T47D (cell line): ENCODE results near the gene SEPHS2.
A peak's percentile ranks its signal among the peaks of the same experiment; 100 is the strongest.

ENCODE experiments used
- DNase-seq, 2 experiments: peaks; one replicate each; pipeline versions ENCODE4 v3.0.0 to v3.0.0-alpha.2; 2011 to 2012; ENCODE audit warnings: low read depth in 1 of 2, low spot score in 1 of 2
- JUND ChIP-seq: IDR thresholded peaks from 2 replicates; pipeline ENCODE4 v1.6.1; 2012; ENCODE audit warnings: low read depth
- in situ Hi-C: cut with HindIII; loops from 2 replicates; pipeline ENCODE4 v1.10.0; 2016; ENCODE audit warnings: low sequenced_read_pairs, low pct_unique_long_range_greater_than_20kb

Gene SEPHS2

GRCh38 chr16:30416624-30417528, 28.8 kb downstream of the SEPHS2 start:
- TF ChIP-seq JUND, result no peak
- no peak for DNase-seq
- in situ Hi-C loops, result no loop called here

- in situ Hi-C loops, result no loop called here
- no peak for TF ChIP-seq JUND
- DNase-seq, result no peak
These were observed 29.5 kb downstream of the SEPHS2 start for GRCh38 chr16:30416047-30416603.

GRCh38 chr16:30414159-30414558, 31.5 kb downstream of the SEPHS2 start:
- in situ Hi-C loops, result no loop called here
- no peak for DNase-seq
- no peak for TF ChIP-seq JUND

- TF ChIP-seq JUND, result no peak
- in situ Hi-C loops, result no loop called here
- DNase-seq, result no peak
These were observed 32.4 kb downstream of the SEPHS2 start for GRCh38 chr16:30413112-30413806.

- in situ Hi-C loops, result no loop called here
- no peak for TF ChIP-seq JUND
- DNase-seq, result peak; percentile 77 to 88
These were observed 36.3 kb downstream of the SEPHS2 start for GRCh38 chr16:30409125-30410060.

GRCh38 chr16:30407804-30408534, 37.7 kb downstream of the SEPHS2 start:
- in situ Hi-C loops, result no loop called here
- no peak for DNase-seq
- no peak for TF ChIP-seq JUND

GRCh38 chr16:30407102-30407803, 38.4 kb downstream of the SEPHS2 start, which contains the start of gene ZNF771:
Gene ZNF771 (plus strand): TSS chr16:30407606. CDS start chr16:30408054, 448 bp downstream.
- peak; percentile 81 to 95 for DNase-seq
- in situ Hi-C loops, result no loop called here
- no peak for TF ChIP-seq JUND

- no peak for TF ChIP-seq JUND
- no peak for DNase-seq
- in situ Hi-C loops, result no loop called here
These were observed 38.9 kb downstream of the SEPHS2 start for GRCh38 chr16:30406795-30407101.

- no peak for TF ChIP-seq JUND
- peak in 1 of 2 experiments; percentile 42 for DNase-seq
- in situ Hi-C loops, result no loop called here
These were observed 43.8 kb downstream of the SEPHS2 start for GRCh38 chr16:30401768-30402425.

GRCh38 chr16:30399435-30400186, 46.1 kb downstream of the SEPHS2 start:
- in situ Hi-C loops, result no loop called here
- no peak for TF ChIP-seq JUND
- DNase-seq, result no peak
